ENCODE measurements around the gene SERPIND1.
"Not testable (repeated sequence)": the region's sequence is repeated elsewhere in the genome, so short reads cannot be mapped to it uniquely, and the experiment has no call there.

The SERPIND1 gene

DNA sequence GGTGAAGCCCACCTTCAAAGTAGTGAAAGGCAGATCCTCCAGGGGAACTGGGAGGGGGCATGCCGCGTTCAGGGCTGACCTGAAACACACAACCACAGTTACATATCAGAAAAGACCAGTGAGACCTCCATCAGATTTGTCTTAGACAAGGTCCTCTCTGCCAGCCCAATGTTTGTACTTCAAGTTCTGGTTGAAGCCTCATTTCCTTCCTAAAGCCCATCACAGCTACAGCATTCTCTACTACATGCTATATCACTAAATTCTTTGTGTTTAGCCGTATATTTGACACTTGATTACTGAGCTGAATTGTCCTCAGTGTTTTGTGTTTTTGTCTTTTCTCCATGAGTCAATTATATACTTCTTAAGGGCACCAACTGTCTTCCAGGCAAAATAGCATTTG is 44.6 kb downstream of the SERPIND1 start:
- DNase-seq: no peak

DNA sequence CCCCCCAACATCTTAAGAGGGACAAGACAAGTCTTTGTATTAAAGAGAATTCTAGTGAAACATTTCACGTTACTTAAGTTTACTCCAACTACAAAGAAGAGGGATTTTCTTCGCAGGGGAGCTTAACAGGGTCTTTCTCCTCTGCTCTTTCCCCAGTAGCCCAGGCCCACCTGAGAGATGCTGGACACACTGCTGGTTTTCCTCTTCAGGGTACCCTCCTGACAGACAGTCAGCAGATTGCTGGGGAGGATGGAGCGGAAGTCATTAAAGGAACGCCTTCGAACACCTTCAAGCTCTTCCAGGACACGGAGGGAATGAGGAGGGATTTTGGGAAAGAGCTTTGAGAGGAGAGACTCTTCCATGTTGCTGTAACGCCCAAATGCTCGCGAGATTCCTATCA is 45.6 kb downstream of the SERPIND1 start:
- no peak for DNase-seq

DNA sequence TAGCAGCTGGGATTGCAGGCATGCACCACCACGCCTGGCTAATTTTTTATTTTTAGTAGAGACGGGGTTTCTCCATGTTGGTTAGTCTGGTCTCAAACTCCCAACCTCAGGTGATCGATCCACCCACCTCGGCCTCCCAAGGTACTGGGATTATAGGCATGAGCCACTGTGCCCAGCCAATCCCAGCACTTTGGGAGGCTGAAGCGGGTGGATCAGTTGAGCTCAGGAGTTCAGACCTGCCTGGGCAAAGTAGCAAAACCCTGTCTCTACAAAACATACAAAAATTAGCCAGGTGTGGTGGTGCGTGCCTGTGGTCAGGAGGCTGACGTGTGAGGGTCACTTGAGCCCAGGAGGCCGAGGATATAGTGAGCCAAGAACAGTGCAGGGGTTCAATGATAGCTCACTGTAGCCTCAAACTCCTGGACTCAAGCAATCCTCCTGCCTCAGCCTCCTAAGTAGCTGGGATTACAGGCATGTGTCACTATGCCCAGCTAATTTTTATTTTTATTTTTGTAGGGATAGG is 47.9 kb downstream of the SERPIND1 start:
- not testable (repeated sequence) for DNase-seq

DNA sequence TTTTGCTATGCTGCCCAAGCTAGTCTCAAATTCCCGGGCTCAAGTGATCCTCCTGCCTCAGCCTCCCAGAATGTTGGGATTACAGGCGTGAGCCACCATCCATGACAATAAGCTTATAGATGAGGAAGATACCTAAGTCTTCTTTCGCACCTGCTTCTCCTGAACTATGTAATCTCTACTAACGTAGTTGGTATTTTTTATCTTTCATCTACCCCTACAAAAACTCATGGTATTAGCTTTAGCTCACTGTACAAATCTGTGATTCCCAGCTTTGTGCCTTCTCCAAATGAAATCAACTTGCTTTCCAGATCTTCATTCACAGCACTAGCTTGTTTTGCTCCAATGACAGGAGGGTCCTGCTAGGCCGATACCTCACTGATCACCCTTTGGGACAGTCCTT is 48.3 kb downstream of the SERPIND1 start:
- no peak for DNase-seq

DNA sequence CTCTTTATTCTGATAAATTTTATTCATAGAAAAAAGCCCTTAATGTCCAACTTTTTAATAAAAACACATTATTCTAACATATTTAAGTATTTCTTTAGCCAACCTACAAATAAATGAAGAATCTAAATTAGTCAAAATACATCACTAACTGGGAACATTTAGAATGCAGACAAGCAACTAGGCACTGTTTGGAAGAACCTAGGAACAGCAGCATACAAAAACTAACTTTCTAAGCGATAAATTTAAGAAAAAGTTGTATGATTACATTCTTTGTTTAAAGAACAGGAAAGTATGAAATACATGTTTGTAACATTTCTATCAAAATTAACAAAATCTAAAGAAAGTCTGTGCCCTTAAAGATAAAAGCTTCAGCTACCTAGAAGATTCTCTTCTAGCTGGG is 49.4 kb downstream of the SERPIND1 start:
- DNase-seq: no peak

DNA sequence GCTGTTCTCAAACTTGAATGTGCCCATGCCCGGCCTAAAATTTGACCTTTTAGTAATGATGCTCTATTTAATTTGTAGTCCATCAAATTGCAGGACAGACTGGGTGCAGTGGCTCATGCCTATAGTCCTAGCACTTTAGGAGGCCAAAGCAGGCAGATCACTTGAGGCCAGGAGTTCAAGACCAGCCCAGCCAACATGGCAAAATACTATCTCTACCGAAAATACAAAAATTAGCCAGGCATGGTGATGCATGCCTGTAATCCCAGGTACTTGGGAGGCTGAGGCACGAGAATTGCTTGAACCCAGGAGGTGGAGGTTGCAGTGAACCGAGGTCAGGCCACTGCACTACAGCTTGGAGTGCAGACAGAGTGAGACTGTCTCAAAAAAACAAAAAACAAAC is 51.3 kb downstream of the SERPIND1 start:
- not testable (repeated sequence) for DNase-seq

DNA sequence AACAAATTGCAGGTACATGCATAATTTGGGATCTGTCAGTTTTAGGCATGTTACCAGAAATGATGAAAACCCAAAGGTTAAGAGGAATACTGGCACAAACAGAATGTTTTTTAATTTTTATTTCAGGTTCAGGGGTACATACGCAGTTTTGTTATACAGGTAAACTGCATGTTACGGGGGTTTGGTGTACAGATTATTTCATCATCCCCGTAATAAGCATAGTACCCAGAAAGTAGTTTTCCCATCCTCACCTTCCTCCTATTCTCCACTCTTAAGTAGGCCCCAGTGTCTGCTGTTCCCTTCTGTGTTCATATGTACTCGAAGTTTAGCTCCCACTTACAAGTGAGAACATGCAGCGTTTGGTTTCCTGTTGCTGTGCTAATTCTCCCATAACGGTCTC is 51.7 kb downstream of the SERPIND1 start:
- no peak for DNase-seq

DNA sequence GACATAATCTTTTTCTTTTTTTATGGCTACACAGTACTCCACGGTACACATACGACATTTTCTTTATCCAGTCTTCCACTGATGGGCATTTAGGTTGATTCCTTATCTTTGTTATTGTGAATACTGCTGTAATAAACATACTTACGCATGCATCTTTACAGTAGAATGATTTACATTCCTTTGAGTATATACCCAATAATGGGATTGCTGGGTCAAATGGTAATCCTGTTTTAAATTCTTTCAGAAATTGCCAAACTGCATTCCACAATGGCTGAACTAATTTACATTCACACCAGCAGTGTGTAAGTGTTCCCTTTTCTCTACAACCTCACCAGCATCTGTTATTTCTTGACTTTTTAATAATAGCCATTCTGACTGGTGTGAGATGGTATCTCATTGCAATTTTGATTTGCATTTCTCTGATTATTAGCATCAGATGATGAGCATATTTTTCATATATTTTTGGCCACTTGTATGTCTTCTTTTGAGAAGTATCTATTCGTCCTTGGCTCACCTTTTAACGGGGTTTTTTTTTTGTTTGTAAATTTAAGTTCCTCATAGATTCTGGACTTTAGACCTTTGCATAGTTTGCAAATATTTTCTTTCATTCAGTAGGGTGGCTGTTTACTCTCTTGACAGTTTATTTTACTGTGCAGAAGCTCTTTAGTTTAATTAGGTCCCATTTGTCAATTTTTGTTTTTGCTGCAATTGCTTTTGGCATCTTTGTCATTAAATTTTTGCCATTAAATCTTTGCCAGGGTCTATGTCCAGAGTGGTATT is 52.6 kb downstream of the SERPIND1 start:
- not testable (repeated sequence) for DNase-seq

DNA sequence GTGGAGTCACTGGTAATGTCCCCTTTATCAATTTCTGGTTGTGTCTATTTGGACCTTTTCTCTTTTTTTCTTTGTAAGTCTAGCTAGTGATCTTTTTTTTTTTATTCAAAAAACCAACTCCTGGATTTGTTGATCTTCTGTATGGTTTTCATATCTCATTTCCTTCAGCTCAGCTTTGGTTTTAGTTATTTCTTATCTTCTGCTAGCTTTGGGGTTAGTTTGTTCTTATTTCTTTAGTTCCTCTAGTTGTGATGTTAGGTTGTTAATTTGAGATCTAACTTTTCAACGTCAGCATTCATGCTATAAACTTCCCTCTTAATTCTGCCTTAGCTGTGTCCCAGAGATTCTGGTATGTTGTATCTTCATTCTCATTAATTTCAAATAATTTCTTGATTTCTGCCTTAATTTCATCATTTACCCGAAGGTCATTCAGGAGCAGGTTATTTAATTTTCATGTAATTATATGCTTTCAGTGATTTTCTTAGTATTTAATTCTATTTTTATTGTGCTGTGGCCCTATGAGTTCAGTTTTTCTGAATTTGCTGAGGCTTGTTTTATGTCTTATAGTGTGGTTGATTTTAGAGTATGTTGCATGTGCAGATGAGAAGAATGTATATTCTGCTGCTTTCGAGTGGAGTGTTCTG is 55.7 kb downstream of the SERPIND1 start:
- DNase-seq: no peak

DNA sequence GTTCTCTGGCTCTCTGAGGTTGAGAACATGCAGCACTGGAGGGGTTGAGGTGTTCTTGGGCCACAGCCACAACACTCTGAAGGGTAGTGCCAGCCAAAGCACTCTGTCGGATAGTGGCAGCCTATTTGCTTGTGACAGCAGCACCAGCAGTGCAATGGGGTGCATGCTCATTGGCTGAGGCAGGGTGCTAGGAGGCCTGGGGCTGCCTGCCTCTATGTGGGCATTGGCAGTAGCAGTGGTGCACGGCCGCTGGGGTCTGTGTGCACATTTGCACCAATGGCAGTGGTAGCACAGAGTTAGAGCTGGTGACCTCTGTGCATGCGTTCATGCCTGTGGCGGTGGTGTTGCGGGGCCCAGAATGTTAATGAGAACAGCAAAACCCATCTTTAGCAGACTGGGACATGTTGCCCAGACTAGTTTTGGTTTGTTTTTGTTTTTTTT is 59.3 kb downstream of the SERPIND1 start:
- DNase-seq: no peak

DNA sequence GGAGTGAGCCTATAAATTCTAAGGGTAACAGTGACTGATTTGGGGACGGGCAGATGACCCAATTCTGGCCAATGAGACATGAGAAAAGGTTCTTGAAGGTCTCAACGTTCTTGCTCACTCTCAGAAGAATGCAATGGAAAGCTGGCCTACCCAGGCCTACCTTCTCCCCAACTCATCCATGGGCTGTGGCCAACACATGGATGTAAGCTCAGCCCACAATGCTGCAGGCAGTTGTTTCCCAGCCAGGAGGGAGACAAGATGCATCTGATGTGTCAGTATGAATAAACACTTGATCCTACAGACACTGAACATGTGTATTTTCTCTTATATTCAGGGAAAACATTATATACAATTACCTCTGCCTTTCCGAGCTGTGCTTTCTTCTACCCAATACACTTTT is 60.3 kb downstream of the SERPIND1 start:
- no peak for DNase-seq

DNA sequence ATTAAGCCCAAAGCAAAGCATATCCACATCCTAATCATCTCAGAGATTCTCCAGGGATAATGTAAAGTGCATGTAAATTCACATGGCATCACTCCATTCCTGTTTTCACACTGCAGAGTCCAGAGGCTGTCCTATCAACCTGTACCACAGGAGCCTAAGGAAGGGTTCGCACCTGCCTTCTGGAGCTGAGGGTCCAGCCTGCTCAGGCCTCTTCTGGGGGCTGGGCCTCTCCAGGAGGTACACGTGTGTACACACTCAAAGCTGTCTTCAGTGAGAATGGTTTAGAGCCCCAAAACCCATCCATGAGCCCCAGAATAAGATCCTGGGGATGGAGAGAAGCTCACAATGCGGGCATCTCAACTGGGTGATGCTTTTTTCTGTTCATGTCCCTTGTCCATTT is 60.8 kb downstream of the SERPIND1 start:
- DNase-seq: no peak

All from NCI-H1436 (cell line).